GM18517 (cell line): ENCODE data around the gene GBX2.

Source experiments
- ATAC-seq: cut with Tn5 transposase; IDR thresholded peaks from one replicate; pipeline ENCODE4 v1.9.1; 2021; ENCODE audit warnings: mild to moderate bottlenecking, moderate library complexity; ENCODE audit not compliant: unreplicated experiment

Gene GBX2

GRCh38 chr2:236169151-236169721, 1.1 kb upstream of the GBX2 start:
- ATAC-seq, result no peak

DNA sequence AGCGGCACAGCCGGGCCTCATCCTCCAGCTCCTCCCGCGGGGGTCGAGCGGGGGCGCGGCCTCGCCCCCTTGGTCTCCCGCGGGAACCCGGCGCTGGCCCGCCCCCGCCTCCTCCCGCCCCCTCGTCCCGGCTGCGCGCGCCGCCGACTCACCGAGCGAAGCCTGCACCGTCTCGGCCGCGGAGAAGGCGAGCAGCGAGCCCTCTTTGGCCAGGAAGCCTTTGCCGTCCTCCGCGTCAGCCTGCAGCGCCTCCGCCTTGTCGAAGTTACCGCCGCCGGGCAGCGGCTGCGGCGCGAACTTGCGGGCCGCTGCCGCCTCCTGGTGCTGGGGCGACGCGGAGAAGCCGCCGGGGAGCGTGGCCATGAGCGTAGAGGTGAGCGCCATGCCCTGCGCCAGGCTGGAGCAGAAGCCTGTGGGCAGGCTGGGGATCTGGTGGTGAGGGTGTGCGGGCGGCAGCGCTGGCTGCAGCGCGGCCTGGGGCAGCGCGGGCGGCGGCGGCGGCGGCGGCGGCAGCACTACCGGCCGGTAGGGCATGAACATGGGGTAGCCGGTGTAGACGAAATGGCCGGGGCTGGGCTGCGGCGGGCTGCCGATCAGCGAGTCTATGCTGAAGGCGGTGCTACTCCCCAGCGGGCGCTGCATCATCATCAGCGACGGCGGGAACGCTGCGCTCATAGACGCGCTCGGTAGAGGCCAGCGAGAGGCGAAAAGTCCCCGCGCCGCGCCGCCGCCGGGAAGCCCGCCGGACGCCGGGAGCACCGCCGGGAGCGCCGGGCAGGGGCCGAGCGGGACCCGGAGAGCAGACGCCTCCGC, 683 bp downstream of the GBX2 start:
- no peak for ATAC-seq

DNA sequence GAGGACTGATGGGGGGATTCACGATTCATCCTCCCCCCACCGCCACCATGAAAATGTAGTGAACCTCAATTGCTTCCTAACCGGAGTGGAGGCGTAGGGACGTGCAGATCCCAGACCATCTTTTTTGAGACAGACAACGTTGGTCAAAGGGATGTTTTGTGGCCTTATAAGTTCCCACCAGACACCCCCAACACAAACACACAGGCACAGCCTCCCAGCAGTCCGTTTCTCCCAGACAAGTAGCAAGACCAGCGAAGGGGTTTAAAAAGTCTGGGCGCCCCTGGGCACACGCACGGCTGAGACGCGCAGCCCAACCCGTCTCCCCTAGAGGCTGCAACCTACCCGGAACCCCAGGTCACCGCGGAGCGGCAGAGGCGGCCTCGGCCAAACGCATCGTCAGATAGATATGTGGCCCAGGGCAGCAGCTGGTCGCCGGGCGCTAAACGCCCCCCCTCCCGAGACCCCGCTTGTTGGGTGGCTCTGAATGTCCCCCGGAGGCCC, 1.3 kb downstream of the GBX2 start:
- no peak for ATAC-seq

DNA sequence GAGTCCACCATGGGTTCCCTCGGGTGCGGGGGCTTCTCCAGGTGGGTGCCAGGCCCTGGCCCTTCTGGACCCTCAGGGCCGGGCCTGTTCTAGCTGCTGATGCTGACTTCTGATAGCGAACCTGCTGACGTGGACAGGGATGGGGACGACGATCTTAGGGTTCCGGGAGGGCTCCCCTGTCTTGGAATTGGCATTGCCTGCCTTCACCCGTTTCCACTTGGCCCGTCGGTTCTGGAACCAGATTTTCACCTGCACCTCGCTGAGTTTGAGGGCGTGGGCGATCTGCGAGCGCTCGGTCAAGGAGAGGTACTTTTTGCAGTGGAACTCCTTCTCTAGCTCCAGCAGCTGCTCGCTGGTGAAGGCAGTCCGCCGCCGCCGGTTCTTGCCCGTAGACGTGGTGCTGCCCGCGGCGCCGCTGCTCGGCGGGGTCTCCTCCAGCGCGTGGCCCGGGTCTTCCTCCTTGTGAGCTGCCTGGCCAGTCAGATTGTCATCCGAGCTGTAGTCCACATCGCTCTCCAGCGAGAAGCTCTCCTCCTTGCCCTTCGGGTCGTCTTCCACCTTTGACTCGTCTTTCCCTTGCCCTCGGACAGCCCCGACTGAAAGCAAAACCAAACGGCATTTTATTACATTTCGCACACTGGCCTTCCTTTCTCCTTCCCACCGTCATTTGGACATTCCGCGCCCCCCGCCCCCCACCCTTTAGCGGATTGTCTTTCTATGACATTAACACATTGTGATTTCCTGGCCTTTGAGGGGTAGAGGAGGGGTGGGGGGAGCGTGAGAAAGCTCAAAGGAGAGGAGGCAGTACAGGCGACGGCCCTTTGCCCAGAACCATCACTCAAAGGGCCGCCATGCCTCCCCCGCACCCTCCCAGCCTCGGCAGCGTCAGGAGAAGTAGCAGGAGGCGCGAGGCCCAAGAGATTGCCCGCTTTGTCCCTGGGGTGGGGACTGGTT, 2.1 kb downstream of the GBX2 start:
- ATAC-seq, result no peak

GRCh38 chr2:236164925-236165841, 3.0 kb downstream of the GBX2 start:
- no peak for ATAC-seq

DNA sequence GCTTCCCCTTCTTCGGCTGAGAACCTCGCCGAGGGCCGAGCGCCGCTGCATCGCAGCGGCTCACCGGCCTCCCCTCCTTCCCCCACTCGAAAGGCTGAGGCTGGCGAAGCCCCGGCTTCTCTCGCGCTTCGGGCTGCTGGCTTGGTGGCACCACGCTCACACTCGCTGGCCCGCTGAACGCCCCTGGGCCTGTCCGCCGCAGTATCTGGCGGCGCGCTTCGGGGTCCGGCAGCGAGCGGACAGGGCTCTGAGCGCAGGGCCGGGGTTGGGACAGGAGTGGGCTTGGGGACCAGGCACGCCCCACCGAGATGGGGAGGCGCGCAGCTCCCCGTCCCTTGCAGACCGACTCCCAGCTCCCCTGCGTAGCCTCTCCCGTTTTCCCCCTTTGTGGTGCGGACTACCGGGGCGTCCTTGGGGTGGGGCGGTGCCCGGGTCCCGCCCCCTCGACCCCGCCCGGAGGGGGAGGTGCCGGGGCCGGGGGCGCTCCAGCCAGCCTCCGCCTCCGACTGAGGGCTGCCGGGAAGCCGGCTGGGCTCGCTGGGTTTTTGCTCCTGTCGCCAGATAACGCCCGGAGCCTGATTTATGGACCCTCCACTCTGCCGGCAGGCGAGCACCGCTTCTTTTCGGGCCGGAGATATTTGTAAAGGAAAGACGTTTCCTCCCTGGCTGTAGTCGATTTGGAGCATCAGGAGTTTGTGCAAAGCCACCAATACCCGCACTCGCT, 3.8 kb downstream of the GBX2 start:
- ATAC-seq, result no peak

- no peak for ATAC-seq
These were observed 4.5 kb downstream of the GBX2 start for GRCh38 chr2:236163471-236164200.

GRCh38 chr2:236162882-236163470, 5.2 kb downstream of the GBX2 start:
- no peak for ATAC-seq

- ATAC-seq, result no peak
These were observed 5.9 kb downstream of the GBX2 start for GRCh38 chr2:236162031-236162845.

GRCh38 chr2:236161531-236161930, 6.7 kb downstream of the GBX2 start:
- ATAC-seq, result no peak

GRCh38 chr2:236161082-236161462, 7.1 kb downstream of the GBX2 start:
- no peak for ATAC-seq

- no peak for ATAC-seq
These were observed 7.7 kb downstream of the GBX2 start for GRCh38 chr2:236160366-236161081.

DNA sequence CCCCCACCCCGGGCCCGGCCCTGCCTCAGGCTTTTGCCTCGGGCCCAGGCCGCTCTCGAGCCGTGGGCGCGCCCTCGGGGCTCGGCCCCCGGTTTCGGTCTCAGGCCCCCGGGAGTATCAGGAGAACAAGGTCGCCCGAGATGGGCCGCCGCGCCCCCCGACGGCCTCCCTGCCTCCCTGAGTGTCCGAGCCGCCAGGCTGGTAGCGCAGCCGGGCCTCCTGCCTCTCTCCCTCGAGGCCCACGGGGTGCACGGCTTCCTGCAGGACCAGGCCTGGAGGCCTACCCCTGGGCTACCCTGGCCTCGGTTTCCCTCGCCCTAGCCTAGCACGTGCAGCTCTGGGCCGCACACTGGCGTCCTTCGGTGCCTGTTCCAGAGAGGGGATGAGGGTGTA, 8.4 kb downstream of the GBX2 start:
- ATAC-seq, result no peak

DNA sequence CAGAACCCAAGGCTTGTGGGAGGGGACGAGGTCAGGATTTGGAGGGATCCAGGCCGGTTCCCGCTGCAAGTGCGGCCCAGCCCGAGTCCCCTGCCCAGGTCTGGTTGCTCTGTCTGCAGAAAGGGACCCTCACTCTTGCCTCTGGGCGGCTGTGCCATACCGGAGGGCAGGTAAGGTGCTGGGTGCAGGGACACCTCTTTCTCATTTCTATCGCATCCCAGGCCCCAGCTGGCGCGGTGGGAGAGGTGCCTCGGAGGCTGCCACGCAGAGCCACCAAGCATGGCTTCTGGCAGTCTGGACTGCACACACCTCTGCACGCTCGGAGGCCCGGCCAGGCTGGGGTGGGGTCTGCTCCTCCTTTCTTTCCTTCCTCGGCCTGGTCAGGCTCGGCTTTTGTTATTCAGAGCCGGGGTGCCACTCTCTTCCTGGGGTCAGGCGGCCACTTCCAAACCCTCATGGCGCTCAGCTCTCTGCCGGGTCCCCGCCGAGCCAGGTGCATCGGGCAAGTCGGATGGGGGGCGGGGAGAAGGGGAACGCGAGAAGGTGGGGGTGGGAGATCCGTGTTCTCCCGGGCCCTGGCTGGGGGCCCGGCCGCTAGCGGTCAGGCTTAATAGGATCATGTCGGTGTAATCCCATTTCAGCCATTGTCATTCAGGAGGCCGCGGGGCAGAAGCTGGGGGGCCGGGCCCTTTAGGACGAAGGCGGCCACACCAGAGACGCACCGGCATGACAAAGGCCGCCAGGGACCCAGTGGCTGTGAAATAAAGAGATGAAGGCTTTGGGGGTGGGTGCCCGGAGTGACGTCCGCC, 9.0 kb downstream of the GBX2 start:
- ATAC-seq, result no peak

- ATAC-seq, result no peak
These were observed 10.2 kb downstream of the GBX2 start for GRCh38 chr2:236157815-236158498.

GRCh38 chr2:236157366-236157765, 10.8 kb downstream of the GBX2 start:
- ATAC-seq, result no peak
